HG03097 (cell line): ENCODE results near the gene PNKP.

Experiments used
- ATAC-seq: cut with Tn5 transposase; IDR thresholded peaks from one replicate; pipeline ENCODE4 v1.9.1; 2021; ENCODE audit not compliant: unreplicated experiment, low FRiP score

Gene PNKP

DNA sequence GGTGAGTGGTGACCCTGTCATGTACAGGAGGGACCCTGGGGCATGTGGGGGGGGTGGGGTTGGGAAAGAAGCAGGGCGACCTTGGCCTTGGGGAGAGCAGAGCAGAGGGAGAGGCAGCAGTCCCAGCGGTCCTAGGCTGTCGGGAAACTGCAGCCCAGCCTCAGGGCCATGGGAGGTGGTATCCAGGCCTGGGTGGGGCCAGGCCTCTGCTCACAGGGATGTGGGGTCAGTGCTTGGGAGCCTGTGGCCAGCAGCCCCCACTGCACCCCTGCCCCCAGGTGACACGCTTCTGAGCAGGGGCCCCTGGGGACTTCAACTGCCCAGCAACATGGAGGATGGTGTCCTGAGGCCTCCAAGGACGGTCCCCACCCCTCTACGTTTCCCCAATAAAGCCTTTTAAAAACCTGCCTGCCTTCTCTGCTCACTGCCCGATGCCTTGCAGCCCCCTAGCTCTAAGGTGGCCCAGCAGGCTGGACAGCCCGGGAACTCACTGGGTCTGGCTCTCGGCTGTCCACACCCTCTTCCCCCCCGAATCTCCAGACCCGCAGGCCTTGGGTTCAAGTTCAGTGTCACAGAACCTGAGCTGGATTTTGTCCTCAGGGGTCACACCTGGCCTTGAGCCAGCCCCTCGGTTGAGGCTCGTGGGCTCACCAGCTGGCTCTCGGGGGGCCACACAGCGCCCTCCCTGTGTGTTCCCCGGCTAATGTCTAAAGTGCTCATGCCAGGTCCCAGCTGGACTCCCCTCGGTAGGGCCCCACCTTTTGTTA lies 6.9 kb downstream of the PNKP start:
- no peak for ATAC-seq

DNA sequence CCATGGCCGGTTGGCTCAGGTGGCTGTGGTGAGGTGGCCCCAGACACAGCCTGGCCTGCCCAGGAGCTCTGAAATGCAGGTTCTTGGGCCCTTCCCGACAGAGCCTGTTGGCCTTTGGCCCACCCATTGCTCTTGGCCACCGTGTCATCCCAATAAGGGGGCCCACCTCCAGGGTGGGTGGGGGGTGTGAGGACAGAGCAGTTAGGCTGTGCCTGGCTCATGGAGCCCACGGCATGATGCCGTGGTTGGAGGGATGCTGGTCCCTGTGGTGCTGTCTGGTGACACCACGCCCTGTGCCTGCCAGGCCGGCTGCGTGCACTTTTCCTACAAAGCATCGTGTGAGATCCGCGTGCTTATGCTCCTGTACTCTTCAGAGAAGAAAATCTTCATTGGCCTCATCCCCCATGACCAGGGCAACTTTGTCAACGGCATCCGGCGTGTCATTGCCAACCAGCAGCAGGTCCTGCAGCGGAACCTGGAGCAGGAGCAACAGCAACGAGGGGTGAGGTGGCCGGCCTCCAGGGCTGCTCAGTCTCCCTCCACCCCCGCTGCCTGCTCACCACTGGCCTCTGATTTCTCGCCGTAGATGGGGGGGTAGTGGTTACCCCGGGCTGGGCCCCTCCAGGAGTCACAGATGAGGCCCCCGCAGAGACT lies 7.6 kb downstream of the PNKP start:
- no peak for ATAC-seq

DNA sequence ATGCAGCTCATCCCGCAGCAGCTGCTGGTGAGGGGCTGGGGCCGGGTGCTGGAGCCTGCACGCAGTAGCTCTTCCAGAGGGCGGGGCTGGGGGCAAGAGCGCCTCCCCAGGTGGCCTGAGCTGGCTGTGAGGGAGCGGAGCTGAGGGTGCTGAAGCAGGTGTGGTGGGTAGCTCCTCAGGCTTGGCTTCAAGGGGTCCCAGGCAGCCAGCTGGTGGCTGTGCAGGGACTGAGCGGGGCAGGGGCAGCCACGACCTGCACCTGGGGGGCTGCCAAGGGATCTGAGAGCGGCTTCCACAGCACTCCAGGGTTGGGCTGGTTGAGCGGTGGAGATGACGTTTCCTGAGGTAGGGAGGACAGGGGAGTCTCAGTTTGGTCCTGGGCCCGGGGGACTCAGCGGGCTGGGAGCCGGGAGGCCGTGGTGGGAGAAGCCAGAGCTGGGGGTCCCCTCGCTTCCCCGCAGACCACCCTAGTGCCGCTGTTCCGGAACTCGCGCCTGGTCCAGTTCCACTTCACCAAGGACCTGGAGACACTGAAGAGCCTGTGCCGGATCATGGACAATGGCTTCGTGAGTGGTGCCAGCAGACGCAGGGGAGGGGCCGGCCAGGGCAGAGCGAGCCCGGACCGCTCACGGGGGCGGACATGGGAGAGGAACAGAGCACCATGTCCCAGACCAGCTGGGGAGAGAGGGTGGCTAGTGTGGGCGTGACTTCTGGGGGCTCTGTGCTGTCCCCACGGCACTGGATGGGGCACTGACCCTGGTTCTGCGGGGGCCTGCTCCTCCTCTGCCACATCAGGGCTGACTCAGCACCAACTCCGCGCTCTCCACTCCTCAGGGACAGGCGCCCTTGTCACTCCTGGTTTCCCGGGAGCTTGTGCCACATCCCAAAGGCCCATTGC lies 9.0 kb downstream of the PNKP start:
- no peak for ATAC-seq

DNA sequence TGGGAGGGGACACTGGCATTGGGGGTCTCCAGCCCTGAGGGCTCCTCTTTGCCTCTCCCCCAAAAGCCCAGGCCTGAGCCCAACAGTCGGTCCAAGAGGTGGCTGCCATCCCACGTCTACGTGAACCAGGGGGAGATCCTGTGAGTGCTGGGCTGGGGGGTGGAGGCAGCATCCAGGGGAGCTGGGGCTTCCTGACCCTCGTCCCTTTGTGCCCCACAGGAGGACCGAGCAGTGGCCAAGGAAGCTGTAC lies 9.6 kb downstream of the PNKP start:
- no peak for ATAC-seq

DNA sequence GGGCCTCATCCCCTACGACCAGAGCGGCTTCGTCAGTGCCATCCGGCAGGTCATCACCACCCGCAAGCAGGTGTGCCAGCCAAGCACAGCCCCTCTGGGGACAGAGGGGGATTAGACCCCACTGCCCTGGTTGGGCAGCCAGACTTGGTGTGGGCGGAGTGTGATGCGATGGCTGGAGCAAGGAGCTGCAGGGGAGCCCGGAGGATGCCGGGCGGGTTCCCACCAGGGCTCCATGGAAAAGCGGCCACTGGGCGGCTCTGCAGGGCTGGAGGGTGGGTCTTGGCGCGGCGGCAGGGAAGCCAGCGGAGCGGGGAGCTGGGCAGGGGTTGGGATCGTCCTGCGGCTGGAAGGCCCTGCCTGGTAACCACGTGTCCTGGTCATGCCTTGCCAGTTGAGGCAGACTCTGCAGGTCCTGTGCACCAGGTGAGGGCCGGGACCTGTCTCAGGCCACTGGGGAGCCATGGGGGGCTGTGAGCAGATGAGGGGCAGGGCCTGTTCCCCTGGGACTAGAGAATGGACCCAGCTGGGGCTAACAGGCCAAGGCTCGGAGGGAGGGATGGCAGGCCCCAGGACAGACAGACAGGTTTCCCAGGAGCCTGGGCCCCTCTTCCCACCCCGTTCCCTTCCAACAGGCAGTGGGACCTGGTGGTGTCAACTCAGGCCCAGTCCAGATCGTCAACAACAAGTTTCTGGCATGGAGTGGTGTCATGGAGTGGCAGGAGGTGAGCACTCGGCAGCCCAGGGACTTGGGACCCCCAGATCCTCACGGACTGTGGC lies 10.1 kb downstream of the PNKP start:
- ATAC-seq, result no peak

DNA sequence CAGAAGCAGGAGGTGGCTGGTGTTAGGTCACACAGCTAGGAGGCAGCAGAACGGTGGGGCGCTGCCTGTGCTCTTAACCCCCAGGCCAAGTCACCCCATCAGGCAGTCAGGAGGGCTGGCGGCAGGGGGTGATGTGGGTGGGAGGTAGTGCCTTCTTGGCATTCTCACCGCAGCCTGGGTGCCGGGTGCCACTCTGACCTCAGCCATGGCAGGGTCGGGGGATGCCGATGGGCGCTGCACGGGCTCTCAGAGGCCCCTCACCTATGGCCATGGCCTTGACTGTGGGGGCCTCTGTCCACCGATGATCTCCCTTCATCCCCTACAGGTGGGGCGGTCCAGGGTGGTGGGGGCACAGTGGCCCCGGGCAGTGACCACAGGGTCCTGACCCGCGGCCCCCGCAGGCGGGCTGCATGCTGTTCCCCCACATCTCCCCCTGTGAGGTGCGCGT lies 10.8 kb downstream of the PNKP start:
- no peak for ATAC-seq

DNA sequence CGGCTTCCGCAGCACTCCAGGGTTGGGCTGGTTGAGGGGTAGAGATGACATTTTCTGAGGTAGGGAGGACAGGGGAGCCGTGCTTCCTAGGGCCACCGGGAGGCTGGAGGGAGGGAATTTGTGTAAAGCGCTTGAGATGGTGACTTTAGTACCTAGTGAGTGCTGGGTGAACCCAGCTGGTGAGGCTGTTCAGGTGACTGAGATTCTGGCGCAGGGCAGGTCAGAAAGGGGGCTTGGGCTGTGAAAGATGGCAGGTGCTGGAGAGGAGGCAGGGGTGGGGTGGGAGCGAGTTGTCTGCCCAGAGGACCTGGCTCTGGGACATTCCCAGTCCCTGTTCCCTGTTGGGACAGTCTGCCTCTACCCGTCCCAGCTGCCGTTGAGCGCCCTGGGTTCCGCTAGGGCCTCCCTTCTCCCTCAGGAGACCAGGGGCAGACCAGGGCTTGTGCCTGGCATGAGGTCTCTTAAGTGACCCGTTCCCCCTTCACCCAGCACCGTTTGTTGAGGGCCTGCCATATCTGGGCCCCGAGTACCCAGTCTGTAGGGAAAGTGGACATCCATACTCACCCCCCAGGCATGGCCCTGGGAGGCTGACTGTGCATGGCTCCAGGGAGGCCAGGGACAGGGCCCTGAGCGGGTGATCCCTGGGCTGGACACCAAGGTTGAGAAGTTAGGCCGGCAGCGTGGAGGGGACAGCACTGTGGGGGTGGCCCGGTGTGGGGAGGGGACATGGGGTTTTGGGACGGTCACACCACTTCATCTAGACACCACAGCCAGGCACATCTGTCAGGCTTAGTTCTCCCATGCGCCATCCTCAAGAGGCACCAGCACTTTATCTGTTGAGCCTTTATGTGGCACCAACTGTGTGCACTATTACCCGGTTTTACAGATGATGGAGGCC lies 11.5 kb downstream of the PNKP start:
- no peak for ATAC-seq

DNA sequence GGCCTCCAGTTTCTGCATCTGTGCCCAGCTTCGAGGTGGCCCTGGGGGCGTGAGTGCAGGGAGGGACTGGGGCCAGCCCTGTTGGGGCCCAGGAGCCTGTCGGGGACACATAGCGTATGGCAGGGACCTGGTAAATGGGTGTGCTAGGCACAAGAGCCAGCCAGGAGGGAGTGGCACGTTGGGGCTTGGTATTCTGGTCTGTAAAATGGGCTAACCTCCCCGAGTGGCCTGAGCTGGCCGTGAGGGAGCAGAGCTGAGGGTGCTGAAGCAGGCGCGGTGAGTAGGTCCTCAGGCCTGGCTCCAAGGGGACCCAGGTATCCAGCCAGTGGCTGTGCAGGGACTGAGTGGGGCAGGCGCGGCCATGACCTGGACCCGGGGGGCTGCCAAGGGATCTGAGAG lies 12.1 kb downstream of the PNKP start:
- no peak for ATAC-seq

DNA sequence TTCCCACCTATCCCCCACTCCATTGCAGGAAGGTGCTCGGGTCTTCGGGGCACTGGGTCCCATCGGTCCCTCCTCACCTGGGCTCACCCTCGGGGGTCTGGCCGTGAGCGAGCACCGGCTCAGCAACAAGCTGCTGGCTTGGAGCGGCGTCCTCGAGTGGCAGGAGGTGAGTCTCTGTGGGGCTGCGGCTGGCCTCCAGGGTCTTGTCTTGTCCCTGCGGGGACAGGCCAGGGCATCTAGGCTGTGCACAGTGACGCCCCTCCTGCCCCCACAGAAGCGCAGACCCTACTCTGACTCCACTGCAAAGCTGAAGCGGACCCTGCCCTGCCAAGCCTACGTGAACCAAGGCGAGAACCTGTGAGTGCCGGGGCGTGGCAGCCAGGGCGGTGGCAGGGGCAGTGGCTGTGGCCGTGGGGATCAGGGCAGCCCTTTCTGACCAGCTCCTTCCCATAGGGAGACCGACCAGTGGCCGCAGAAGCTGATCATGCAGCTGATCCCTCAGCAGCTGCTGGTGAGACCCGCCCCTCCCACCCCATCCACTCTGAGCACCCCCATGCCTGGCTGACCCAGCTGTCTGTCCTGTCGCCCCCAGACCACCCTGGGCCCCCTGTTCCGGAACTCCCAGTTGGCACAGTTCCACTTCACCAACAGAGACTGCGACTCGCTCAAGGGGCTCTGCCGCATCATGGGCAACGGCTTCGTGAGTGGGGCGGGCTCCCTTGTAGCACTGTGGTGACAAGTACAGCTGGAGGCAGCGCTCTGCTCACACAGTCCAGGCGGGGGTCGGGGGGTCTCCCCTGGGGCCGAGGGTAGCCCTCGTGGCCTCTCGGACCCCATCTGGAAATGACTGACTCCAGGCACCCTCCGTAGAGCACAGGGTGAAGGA lies 12.8 kb downstream of the PNKP start:
- no peak for ATAC-seq

DNA sequence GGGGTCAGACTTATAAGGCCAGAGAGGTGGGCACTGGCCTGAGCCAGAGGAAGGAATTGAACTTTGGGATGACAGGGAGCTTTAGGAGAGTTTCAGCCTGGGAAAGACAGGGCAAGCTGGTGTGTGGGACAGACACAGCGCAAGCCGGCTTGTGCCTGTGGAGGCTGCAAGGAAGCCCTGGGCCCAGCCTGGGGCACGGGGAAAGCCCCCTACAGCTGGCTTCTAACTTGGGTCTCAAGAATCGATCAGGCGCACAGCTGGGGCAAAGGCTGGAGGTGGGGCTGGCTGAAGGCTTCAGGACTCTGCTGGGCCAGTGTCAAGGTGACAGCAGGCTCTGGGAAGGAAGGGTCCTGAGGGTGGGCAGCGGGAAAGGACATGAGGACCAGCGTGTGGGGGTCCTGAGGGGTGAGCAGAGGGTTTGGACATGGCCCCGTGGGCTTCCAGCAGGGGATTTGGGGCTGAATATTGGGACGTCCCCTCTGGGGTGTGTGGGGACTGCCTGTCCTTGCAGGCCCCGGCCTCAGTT lies 13.5 kb downstream of the PNKP start:
- no peak for ATAC-seq

DNA sequence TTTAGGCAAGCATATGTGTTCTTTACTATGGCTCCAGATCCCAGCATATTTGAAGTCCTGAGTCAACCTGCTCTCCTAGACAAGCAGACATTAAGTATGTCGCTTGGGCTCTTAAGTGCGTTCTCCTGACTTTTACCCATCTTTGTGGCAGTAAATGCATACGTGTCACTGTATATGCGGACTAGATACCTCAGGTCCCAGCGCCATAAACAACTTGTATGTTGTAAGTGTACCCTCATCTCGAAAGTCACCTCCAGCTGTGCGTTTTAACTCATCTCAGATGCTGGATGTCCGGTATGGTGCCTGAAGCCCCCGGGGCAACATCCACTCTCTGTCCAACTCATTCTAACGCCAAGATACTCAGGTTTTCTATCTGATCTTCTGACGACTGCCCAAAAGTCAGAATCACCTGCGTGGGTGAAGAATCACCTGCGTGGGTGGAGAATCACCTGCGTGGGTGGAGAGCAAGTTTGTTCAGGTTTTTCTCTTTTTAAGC lies 14.7 kb downstream of the PNKP start:
- ATAC-seq, result no peak

DNA sequence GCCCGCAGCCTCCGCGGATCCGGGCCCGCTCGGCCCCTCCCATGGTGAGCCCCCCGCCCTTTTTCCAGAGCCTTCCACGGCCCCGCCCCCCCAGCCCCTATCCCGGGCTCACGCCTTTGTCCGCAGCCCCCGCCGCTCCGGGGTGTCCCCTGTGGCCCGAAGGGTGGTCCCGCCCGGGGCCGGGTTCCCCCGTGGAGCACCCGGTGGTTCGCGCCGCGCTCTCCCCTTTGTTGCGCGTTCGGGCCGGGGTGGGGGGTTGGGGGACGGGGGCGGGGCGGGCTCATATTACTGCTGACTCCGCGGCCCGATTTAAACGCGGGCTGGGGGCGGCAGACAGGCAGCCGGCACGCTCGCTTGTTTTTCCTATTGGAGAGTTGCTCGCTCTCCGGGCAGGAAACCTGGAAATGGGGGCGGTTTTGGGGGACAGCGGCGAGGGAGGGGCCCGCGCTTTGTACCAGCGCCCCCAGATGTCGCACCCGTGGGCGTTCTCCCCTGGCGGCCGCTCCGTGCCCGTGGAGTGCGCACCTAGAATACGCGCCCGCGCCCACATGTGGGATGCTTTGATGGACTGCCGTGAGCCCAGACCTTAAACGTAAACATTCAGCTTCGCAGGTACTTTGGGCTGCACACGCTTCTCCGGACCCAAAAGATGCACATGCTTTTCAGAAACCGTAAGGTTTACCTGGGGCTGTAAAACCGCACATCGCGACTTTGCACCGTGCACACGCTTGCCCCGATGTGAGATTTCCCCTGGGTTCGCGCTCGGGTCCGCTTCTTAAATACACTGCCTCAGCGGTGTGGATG lies 15.7 kb downstream of the PNKP start:
- no peak for ATAC-seq

DNA sequence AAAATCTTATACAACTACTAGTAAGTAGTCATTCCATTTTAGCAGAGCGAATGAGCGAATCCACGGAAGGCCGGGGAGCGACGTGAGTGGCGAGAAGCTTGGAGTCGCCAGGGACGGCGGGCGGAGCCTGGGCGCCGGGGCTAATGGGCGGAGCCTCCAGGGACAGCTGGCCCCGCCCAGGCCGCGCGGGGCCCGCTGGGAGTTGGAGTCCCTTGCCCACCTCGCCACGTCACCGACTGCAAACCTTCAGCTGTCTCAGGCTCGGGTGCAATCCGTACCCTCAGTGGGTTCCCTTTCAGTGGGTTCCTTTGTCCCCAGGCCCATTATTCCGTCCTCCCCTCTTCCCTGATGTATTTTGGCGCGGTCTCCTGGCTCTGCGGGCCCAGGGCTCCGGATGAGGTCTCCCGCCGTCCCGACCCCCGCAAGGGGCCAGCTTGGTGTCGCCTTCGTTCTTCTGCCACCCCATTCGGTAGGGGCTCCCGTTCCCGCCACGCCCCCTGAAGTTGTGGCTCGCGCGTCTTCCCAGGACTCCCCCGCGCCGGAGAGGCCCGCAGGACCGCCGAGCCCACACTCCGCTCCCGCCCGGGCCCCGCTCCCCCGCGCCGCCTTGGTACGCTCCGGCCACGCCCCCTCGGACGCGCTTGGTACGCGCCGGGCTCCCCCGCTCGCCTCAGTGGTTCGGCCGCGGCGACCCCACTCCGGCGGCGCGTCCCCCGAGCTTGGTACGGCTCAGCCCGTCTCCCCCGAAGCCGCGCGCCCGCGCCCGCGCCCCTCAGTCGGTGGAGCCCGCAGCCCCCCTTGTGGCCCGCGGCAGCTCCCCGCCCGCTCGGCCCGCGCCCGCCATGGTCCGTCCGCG lies 16.7 kb downstream of the PNKP start, which contains the start of gene PTOV1:
Gene PTOV1 (plus strand): TSS at position 673 of the 856 bp plus-strand sequence.
- ATAC-seq, result peak; percentile 69

DNA sequence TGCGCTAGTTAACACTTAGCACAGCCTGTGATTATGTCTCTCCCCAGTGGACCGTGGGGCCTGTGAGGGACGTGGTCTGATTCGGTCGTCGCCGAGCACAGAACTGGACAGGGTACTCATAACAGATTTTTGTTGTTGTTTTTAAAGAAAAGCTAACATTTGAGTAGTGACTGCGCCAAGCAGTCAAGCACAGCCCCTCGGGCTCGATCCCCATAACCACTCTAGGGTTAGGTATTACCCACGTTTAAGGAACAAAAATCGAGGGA lies 17.2 kb downstream of the PNKP start:
- no peak for ATAC-seq

DNA sequence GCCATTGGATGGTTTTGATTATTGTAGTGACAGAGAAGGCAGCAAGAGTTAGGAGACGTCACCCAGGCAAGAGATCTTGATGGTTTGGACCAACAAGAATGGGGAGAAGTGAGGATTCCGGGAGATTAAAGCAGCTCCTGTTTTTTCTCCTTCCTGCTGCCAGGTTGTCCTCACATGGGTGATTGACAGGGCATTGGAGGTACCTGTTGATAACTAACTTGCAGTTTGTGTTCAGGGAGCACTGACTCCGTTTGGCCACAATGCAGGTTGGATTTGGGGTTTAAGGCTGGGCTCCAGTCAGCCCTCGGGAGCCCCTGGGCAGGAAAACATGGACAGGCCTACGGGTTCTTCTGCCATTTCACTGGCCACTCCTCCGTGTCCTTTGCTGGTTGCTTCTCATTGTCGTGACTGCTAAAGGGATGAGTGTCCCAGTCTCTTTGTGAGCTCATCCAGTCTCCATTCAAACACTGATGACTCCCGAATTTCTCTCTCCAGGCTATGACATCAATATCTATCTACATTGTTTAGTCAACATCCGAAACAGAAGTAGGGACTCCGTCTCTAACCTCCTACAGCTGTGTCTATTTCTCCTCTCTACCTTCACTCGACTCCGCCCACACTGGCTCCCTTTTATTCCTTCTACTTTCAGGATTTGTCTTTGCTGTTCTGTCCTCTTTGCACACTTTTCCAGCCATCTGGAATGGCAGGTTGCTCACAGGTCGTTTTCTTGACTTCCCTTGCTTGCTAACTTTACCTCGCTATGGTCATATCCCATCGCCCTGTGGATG lies 17.7 kb downstream of the PNKP start:
- no peak for ATAC-seq

DNA sequence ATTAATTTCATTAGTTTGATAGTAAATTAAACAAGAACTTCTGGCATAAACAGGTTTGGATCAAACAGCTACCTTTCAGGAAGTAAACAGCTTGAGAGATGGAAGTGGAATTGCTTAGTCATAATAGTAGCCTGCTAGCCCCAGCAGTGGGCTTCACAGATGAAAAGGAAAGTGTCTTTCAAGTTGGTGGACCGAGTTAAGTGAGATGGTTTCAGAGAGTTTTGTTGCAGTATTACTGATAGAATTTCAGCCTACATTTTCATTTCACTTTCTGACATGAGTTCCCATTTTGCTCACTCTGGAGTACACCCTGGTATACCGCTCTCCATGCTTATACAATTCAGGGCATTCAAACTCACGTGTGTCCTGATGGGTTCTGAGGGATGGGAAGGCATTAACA lies 18.4 kb downstream of the PNKP start:
- ATAC-seq, result no peak
